Smooth muscle cell (in vitro differentiated cells): Measurements from ENCODE around the gene ERRFI1. TPM values are rescaled to one million over a fixed set of nuclear protein-coding genes. Genes with fewer than 3 reads are reported as not detected.

Experiments used
- DNase-seq: peaks from one replicate; lab custom pipeline; 2025; ENCODE audit not compliant: unreplicated experiment; lab: John Stamatoyannopoulos, UW
- H2AFZ ChIP-seq: fragments of 200-600 bp; sonication (generic); 2 replicates; pipeline ENCODE4 v1.6.0; 2016; ENCODE audit warnings: antibody characterized with exemption, low read depth, mild to moderate bottlenecking
- H3F3A ChIP-seq: fragments of 200-600 bp; sonication (generic); 2 replicates; pipeline ENCODE4 v1.6.0; 2017; ENCODE audit warnings: antibody characterized with exemption, low read depth
- H3K27ac ChIP-seq: fragments of 200-600 bp; sonication (generic); 2 replicates; pipeline ENCODE4 v1.5.1; 2016; ENCODE audit warnings: low read depth, mild to moderate bottlenecking
- H3K27me3 ChIP-seq: fragments of 200-600 bp; sonication (generic); 2 replicates; pipeline ENCODE4 v1.6.1; 2016; ENCODE audit warnings: low read depth, mild to moderate bottlenecking
- H3K36me3 ChIP-seq: fragments of 200-600 bp; sonication (generic); 2 replicates; pipeline ENCODE4 v1.5.1; 2016; ENCODE audit warnings: low read depth
- H3K4me1 ChIP-seq: fragments of 200-600 bp; sonication (generic); 2 replicates; pipeline ENCODE4 v1.5.1; 2016; ENCODE audit warnings: low read depth
- H3K4me2 ChIP-seq: fragments of 200-600 bp; sonication (generic); 2 replicates; pipeline ENCODE4 v1.6.0; 2016; ENCODE audit warnings: mild to moderate bottlenecking
- H3K4me3 ChIP-seq: fragments of 200-600 bp; sonication (generic); 2 replicates; pipeline ENCODE4 v1.5.1; 2016; ENCODE audit warnings: mild to moderate bottlenecking
- H3K79me2 ChIP-seq: fragments of 200-600 bp; sonication (generic); 2 replicates; pipeline ENCODE4 v1.6.0; 2016; ENCODE audit warnings: low read depth, mild to moderate bottlenecking
- H3K9ac ChIP-seq: fragments of 200-600 bp; sonication (generic); 2 replicates; pipeline ENCODE4 v1.6.0; 2016; ENCODE audit warnings: low read depth
- H3K9me3 ChIP-seq: fragments of 200-600 bp; sonication (generic); replicated peaks from 2 replicates; pipeline ENCODE4 v1.5.1; 2016; ENCODE audit warnings: low read depth
- H4K20me1 ChIP-seq: fragments of 200-600 bp; sonication (generic); 2 replicates; pipeline ENCODE4 v1.6.0; 2016; ENCODE audit warnings: low read depth
- WGBS: methylation state at CpG from one replicate; pipeline ENCODE4 v1.1.7; 2016; ENCODE audit warnings: low lambda C conversion rate; 5-methylcytosine and 5-hydroxymethylcytosine counted together
- polyA plus RNA-seq: library from polyadenylated mRNA; unstranded; fragments of >200 nt; fragmentation: Nextera tagmentation; extraction: Ambion mirVana; gene quantifications from 2 replicates; pipeline ENCODE4 v1.2.1, GENCODE V29; 2016
- total RNA-seq: library from RNA; depleted of rRNA; stranded (reverse); fragments of >200 nt; gene quantifications from 2 replicates; pipeline ENCODE4 v1.2.3, GENCODE V29; 2014
- TF ChIP-seq, protein P1 (sequence below): fragments of 200-600 bp; sonication (generic); IDR thresholded peaks from 2 replicates; pipeline ENCODE4 v1.5.1; 2017; ENCODE audit warnings: borderline replicate concordance, mild to moderate bottlenecking, antibody characterized with exemption; ENCODE audit not compliant: insufficient read depth, poor library complexity, severe bottlenecking

ERRFI1 gene
- total and polyA plus RNA-seq, 2 experiments from 2014 or later: 81.6 to 184 TPM

DNA sequence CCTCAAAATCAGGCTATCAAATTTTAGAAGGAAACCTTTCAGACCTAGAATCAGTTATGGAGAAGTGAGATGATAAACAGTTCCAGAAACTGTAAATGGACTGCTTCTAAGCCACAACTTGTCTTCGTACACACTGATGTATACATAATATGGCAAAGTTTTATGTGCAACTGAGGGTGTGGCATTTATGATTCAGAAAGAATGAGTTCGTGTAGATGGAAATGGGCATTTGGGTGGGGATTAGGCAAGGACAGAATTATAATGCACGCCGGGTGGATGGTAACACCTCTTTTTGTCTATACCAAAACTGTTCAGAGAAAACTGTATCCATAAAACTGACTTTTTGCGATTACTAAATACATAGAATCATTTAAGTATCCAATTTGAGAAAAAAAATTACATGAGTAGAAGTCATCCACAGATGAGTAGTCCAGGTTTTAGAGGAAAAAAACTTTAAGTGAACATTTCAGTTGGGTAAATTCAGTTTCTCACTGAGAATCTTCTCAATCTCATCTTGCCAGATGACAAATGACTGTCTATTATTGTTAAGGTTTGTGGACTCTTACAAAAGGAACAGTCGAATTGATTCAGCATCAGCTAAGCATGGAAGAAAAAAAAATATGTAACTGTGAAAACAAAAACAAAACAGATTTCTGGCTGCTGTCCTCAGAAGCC lies 22.5 kb downstream of the ERRFI1 start:
- no peaks in the 10 kb centered on the region for H3K4me1 ChIP-seq
- H3K4me2 ChIP-seq: peak overlapping the region; percentile 66
- H3K9me3 ChIP-seq: no peaks in the 10 kb centered on the region
- TF ChIP-seq, protein P1, sequence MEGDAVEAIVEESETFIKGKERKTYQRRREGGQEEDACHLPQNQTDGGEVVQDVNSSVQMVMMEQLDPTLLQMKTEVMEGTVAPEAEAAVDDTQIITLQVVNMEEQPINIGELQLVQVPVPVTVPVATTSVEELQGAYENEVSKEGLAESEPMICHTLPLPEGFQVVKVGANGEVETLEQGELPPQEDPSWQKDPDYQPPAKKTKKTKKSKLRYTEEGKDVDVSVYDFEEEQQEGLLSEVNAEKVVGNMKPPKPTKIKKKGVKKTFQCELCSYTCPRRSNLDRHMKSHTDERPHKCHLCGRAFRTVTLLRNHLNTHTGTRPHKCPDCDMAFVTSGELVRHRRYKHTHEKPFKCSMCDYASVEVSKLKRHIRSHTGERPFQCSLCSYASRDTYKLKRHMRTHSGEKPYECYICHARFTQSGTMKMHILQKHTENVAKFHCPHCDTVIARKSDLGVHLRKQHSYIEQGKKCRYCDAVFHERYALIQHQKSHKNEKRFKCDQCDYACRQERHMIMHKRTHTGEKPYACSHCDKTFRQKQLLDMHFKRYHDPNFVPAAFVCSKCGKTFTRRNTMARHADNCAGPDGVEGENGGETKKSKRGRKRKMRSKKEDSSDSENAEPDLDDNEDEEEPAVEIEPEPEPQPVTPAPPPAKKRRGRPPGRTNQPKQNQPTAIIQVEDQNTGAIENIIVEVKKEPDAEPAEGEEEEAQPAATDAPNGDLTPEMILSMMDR: no peak
- H3K27me3 ChIP-seq: no peaks in the 10 kb centered on the region
- H3K79me2 ChIP-seq: no peaks in the 10 kb centered on the region
- H3K27ac ChIP-seq: peak overlapping the region; percentile 92
- H2AFZ ChIP-seq: no peak overlapping the region
- peaks cover 30% of the 10 kb centered on the region for H4K20me1 ChIP-seq
- WGBS: 79% methylated on average over 6 of the region's 6 CpGs
- no peak for DNase-seq
- no peak overlapping the region for H3K4me3 ChIP-seq
- H3K36me3 ChIP-seq: no peaks in the 10 kb centered on the region
- H3K9ac ChIP-seq: peak overlapping the region; percentile 56
- peaks cover 35% of the 10 kb centered on the region for H3F3A ChIP-seq

DNA sequence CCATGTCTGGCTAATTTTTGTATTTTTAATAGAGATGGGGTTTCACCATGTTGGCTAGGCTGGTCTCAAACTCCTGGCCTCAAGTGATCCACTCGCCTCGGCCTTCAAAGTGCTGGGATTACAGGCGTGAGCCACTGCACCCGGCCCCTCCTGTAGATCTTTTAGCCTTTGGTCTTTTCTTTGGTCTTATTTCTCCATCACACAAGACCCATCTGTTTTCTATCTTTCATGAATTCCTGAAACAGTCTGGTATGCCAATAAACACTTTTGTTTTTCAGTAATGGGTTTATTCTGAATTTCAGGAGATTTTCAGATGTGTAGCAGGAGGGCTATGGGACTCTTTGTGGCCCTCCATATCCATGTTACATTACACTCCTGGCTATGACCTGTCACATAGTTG lies 23.2 kb downstream of the ERRFI1 start:
- Histone ChIP-seq H2AFZ (no peak overlapping the region), H3F3A (peaks cover 29% of the 10 kb centered on the region), H3K4me3 (no peak overlapping the region), H3K27ac (peak overlapping the region; percentile 92), H3K9me3 (no peaks in the 10 kb centered on the region), H3K9ac (no peak overlapping the region), H3K79me2 (no peaks in the 10 kb centered on the region), H3K27me3 (no peaks in the 10 kb centered on the region), H3K4me1 (no peaks in the 10 kb centered on the region), H3K4me2 (no peak overlapping the region), H3K36me3 (no peaks in the 10 kb centered on the region), H4K20me1 (peaks cover 26% of the 10 kb centered on the region)
- WGBS: 50% methylated on average over 4 of the region's 4 CpGs
- TF ChIP-seq, protein P1: no peak
- no peak for DNase-seq

DNA sequence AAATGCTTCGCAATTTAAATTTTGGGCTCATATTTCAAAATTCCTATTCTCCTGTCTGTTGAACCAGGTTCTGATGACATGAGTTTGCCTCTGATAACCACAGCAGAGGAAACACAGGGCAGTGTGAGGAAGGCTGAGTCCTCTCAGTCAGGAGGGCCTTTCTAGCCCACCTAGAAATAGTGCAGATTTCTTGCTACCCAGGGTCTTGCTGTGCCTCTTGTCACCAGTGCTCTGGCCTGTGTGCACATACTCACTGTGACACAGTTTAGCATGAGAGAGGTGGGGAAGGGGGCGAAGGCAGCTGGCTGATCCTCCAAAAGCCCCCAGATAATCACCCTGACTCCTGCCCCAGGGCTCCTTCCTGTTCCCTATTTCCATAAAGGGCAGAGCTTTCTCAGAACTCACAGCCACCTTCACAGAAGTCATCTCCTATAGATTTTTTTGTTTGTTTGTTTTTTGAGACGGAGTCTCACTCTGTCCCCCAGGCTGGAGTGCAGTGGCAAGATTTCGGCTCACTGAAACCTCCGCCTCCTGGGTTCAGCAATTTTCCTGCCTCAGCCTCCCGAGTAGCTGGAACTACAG lies 23.7 kb downstream of the ERRFI1 start:
- Histone ChIP-seq H3F3A (peaks cover 24% of the 10 kb centered on the region), H3K9ac (no peak overlapping the region), H3K4me1 (no peaks in the 10 kb centered on the region), H3K4me2 (no peak overlapping the region), H3K36me3 (no peaks in the 10 kb centered on the region), H3K4me3 (no peak overlapping the region), H3K79me2 (no peaks in the 10 kb centered on the region), H3K27me3 (no peaks in the 10 kb centered on the region), H3K9me3 (no peaks in the 10 kb centered on the region), H3K27ac (peak overlapping the region; percentile 92), H2AFZ (no peak overlapping the region), H4K20me1 (peaks cover 22% of the 10 kb centered on the region)
- no peak for DNase-seq
- 91% methylated on average over 6 of the region's 6 CpGs for WGBS
- TF ChIP-seq, protein P1: no peak

- no peak overlapping the region for H3K4me3 ChIP-seq
- H3F3A ChIP-seq: no peaks in the 10 kb centered on the region
- H3K27me3 ChIP-seq: no peaks in the 10 kb centered on the region
- TF ChIP-seq, protein P1: no peak
- DNase-seq: no peak
- WGBS: 86% methylated on average over 5 of the region's 5 CpGs
- H3K36me3 ChIP-seq: no peaks in the 10 kb centered on the region
- no peaks in the 10 kb centered on the region for H3K79me2 ChIP-seq
- H3K4me1 ChIP-seq: no peaks in the 10 kb centered on the region
- no peak overlapping the region for H3K4me2 ChIP-seq
- no peaks in the 10 kb centered on the region for H4K20me1 ChIP-seq
- no peak overlapping the region for H3K27ac ChIP-seq
- no peak overlapping the region for H3K9ac ChIP-seq
- H3K9me3 ChIP-seq: no peaks in the 10 kb centered on the region
- H2AFZ ChIP-seq: no peak overlapping the region
Observed at GRCh38 chr1:7995437-7995836, 30.7 kb downstream of the ERRFI1 start.
